ENCODE data around the gene ARHGAP10.

Gene ARHGAP10, protein sequence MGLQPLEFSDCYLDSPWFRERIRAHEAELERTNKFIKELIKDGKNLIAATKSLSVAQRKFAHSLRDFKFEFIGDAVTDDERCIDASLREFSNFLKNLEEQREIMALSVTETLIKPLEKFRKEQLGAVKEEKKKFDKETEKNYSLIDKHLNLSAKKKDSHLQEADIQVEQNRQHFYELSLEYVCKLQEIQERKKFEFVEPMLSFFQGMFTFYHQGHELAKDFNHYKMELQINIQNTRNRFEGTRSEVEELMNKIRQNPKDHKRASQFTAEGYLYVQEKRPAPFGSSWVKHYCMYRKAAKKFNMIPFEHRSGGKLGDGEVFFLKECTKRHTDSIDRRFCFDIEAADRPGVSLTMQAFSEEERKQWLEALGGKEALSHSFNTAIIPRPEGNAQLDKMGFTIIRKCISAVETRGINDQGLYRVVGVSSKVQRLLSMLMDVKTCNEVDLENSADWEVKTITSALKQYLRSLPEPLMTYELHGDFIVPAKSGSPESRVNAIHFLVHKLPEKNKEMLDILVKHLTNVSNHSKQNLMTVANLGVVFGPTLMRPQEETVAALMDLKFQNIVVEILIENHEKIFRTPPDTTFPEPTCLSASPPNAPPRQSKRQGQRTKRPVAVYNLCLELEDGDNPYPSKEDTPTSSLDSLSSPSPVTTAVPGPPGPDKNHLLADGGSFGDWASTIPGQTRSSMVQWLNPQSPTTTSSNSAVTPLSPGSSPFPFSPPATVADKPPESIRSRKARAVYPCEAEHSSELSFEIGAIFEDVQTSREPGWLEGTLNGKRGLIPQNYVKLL

GRCh38 chr4:147731580-147732517 lies at the start of gene ARHGAP10:
TSS of gene ARHGAP10 (plus strand) at chr4:147732088. CDS start at chr4:147732302, 214 bp downstream.
- Histone ChIP-seq H3K4me3 (peak within 1 kb of the TSS; percentile 77 to 91 (median 84)), H3K27ac (peak within 1 kb of the TSS; percentile 59 to 79 (median 70)), H3K36me3 (no peaks in the 10 kb centered on the region), H4K20me1 (peaks cover 6 to 37% (median 24%) of the 10 kb centered on the region in 11 experiments; a peak in 18 of 22 replicates), H3K9ac (peak within 1 kb of the TSS; percentile 70 to 88 (median 84)), H3K4me2 (peak within 1 kb of the TSS; percentile 85 to 98 (median 91)), H3K4me1 (peaks cover 11 to 48% (median 25%) of the 10 kb centered on the region in 10 experiments), H3K27me3 (peaks cover 0 to 10% (median 0%) of the 10 kb centered on the region in 11 experiments; a peak in 7 of 22 replicates), H3K9me3 (replicated peaks in 1 of 11) (no peaks in the 10 kb centered on the region)
- TF ChIP-seq Cebpa-rat (IDR thresholded peaks at IDR 0.05): no peak

DNA sequence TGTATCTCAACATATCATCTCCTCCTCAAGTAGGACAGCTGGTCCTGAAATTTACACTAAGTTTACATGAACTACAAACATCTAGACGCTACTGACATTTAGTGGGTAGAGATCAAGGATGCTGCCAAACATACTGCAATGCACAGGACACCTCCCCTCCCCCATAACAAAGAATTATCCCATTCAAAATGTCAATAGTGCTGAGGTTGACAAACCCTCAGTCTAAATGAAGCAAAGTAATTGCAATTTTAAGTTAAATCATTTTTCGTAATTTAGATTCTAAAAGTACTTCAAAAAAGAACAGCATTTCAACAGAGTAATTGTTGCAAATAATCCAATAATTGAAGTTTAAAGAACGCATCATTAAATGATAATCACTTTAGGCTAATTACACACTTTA lies 49.1 kb upstream of the ARHGAP10 start:
- no peak for TF ChIP-seq Cebpa-rat (IDR thresholded peaks at IDR 0.05)

GRCh38 chr4:147683188-147683591 lies 48.7 kb upstream of the ARHGAP10 start:
- Histone ChIP-seq H3K27me3 (no peaks in the 10 kb centered on the region), H3K4me2 (peak overlapping the region; percentile 67 to 94 (median 83)), H3K27ac (peak overlapping the region; percentile 69 to 93 (median 85); a peak in 21 of 22 replicates), H3K4me1 (peaks cover 13 to 20% (median 18%) of the 10 kb centered on the region in 10 experiments), H4K20me1 (peaks cover 0 to 26% (median 3%) of the 10 kb centered on the region in 11 experiments; a peak in 7 of 22 replicates), H3K4me3 (peak overlapping the region; percentile 58 to 91 (median 80)), H3K9ac (peak overlapping the region; percentile 83 to 94 (median 88)), H3K9me3 (replicated peaks in 1 of 11) (no peaks in the 10 kb centered on the region), H3K36me3 (peaks cover 12 to 24% (median 18%) of the 10 kb centered on the region in 11 experiments)
- TF ChIP-seq Cebpa-rat (IDR thresholded peaks at IDR 0.05): no peak

More for the DNA sequence above, 49.1 kb upstream of the ARHGAP10 start:
- Histone ChIP-seq H3K9ac (peak overlapping the region; percentile 83 to 94 (median 88); a peak in 20 of 22 replicates), H3K9me3 (replicated peaks in 1 of 11) (no peaks in the 10 kb centered on the region), H4K20me1 (peaks cover 0 to 26% (median 3%) of the 10 kb centered on the region in 11 experiments; a peak in 7 of 22 replicates), H3K4me2 (peak overlapping the region; percentile 67 to 94 (median 83)), H3K4me3 (peak overlapping the region; percentile 58 to 91 (median 80)), H3K27ac (peak overlapping the region in 3 of 11 experiments; percentile 79 to 91 (median 89); a peak in 5 of 22 replicates), H3K36me3 (peaks cover 16 to 28% (median 21%) of the 10 kb centered on the region in 11 experiments), H3K27me3 (no peaks in the 10 kb centered on the region), H3K4me1 (peaks cover 13 to 20% (median 18%) of the 10 kb centered on the region in 10 experiments)

- H3K27me3 ChIP-seq: no peaks in the 10 kb centered on the region
- H3K4me2 ChIP-seq: peak within 1 kb of the TSS; percentile 67 to 94 (median 83)
- peaks cover 0 to 21% (median 0%) of the 10 kb centered on the region in 11 experiments; a peak in 6 of 22 replicates for H4K20me1 ChIP-seq
- H3K9me3 ChIP-seq (replicated peaks in 1 of 11): no peaks in the 10 kb centered on the region
- H3K4me3 ChIP-seq: peak within 1 kb of the TSS; percentile 58 to 91 (median 80)
- no peak for TF ChIP-seq Cebpa-rat (IDR thresholded peaks at IDR 0.05)
- H3K4me1 ChIP-seq: peaks cover 13 to 20% (median 18%) of the 10 kb centered on the region in 10 experiments
- H3K9ac ChIP-seq: peak within 1 kb of the TSS; percentile 83 to 94 (median 88)
- peak within 1 kb of the TSS; percentile 69 to 93 (median 85) for H3K27ac ChIP-seq
- H3K36me3 ChIP-seq: peaks cover 4 to 16% (median 10%) of the 10 kb centered on the region in 11 experiments; a peak in 21 of 22 replicates
Measured at GRCh38 chr4:147683717-147684700, 47.9 kb upstream of the ARHGAP10 start, which contains the start of gene PRMT9. TSS of gene PRMT9 (minus strand) at chr4:147684163. CDS start at chr4:147683987, 176 bp downstream.

- Histone ChIP-seq H3K9ac (no peak overlapping the region), H3K27me3 (no peaks in the 10 kb centered on the region), H3K4me2 (no peak overlapping the region), H3K4me3 (no peak overlapping the region), H3K27ac (no peak overlapping the region), H3K36me3 (no peaks in the 10 kb centered on the region), H3K4me1 (peaks cover 5 to 10% (median 7%) of the 10 kb centered on the region in 10 experiments; a peak in 19 of 20 replicates), H4K20me1 (no peaks in the 10 kb centered on the region), H3K9me3 (replicated peaks in 1 of 11) (no peaks in the 10 kb centered on the region)
- TF ChIP-seq Cebpa-rat (IDR thresholded peaks at IDR 0.05): no peak
Measured at GRCh38 chr4:147689067-147689466, 42.8 kb upstream of the ARHGAP10 start.

GRCh38 chr4:147691820-147692219 lies 40.1 kb upstream of the ARHGAP10 start:
- TF ChIP-seq Cebpa-rat (IDR thresholded peaks at IDR 0.05): no peak
- Histone ChIP-seq H3K4me1 (peaks cover 0 to 3% (median 0%) of the 10 kb centered on the region in 10 experiments; a peak in 1 of 20 replicates), H3K36me3 (no peaks in the 10 kb centered on the region), H4K20me1 (no peaks in the 10 kb centered on the region), H3K9me3 (replicated peaks in 1 of 11) (no peaks in the 10 kb centered on the region), H3K4me3 (no peak overlapping the region), H3K9ac (no peak overlapping the region), H3K27ac (no peak overlapping the region), H3K4me2 (no peak overlapping the region), H3K27me3 (no peaks in the 10 kb centered on the region)

DNA sequence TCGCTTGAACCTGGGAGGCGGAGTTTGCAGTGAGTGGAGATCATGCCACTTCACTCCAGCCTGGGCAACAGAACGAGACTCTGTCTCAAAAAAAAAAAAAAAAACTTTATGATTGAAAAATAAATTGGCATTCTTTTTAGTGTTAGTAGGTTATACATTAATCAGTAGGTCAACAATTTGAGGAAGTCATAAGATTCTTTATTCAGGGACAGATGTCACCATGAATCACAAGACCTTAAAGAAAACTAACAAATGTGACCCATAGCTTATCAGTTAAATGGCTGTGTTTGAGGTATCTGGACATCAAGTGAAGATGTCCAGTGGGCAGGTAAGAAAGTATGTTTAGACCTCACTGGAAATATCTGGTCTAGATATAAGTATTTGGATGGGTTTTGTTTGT lies 38.7 kb upstream of the ARHGAP10 start:
- H3K4me1 ChIP-seq: peaks cover 0 to 3% (median 0%) of the 10 kb centered on the region in 10 experiments; a peak in 1 of 20 replicates
- TF ChIP-seq Cebpa-rat (IDR thresholded peaks at IDR 0.05): no peak
- no peak overlapping the region for H3K4me3 ChIP-seq
- H3K9me3 ChIP-seq (replicated peaks in 1 of 11): no peaks in the 10 kb centered on the region
- no peak overlapping the region for H3K9ac ChIP-seq
- no peaks in the 10 kb centered on the region for H4K20me1 ChIP-seq
- H3K4me2 ChIP-seq: no peak overlapping the region
- H3K27me3 ChIP-seq: no peaks in the 10 kb centered on the region
- no peaks in the 10 kb centered on the region for H3K36me3 ChIP-seq
- H3K27ac ChIP-seq: no peak overlapping the region

All from BLaER1 treated with 17β-estradiol and CSF1 and Interleukin-3, amounts not matched to agents 10 nM and 100 nM (cell line).